Measurements from ENCODE around the gene TYW1B.
"Not testable (repeated sequence)": the region's sequence is repeated elsewhere in the genome, so short reads cannot be mapped to it uniquely, and the experiment has no call there.

TYW1B gene

DNA sequence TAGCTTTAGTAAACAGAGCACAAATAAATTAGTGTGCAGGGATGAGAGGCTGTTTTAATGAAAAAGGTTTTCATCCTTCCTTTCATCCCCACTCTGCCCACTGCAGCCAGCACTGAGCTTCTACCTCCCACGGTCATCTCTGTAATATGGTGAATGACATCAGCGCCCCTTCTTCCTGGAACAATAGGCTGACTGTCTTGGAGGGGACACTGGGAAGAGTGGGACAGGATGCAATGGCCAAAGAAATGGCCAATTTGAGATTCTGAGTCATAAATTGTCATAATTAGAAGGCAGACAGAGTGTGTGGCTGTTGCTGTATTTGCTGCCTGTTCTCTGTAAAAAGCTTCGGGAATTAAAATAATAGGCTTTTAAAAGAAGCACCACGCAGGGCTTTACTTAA is 289.1 kb downstream of the TYW1B start:
- no peaks in the 10 kb centered on the region for H3K4me1 ChIP-seq (ENCODE audit: control insufficient read depth, insufficient read depth, low read length)
- no peaks in the 10 kb centered on the region for H3K36me3 ChIP-seq (ENCODE audit: control insufficient read depth, insufficient read depth, low read length, severe bottlenecking)
- no peaks in the 10 kb centered on the region for H3K27me3 ChIP-seq (replicated peaks; ENCODE audit: control insufficient read depth, insufficient read depth, low read length)
- H3K9me3 ChIP-seq (ENCODE audit: control insufficient read depth, low read length), result no peaks in the 10 kb centered on the region
- no peak overlapping the region for H3K4me3 ChIP-seq (ENCODE audit: low read length)
- H3K9ac ChIP-seq (ENCODE audit: low read length), result no peak overlapping the region
- no peak for DNase-seq (ENCODE audit: low read depth)

DNA sequence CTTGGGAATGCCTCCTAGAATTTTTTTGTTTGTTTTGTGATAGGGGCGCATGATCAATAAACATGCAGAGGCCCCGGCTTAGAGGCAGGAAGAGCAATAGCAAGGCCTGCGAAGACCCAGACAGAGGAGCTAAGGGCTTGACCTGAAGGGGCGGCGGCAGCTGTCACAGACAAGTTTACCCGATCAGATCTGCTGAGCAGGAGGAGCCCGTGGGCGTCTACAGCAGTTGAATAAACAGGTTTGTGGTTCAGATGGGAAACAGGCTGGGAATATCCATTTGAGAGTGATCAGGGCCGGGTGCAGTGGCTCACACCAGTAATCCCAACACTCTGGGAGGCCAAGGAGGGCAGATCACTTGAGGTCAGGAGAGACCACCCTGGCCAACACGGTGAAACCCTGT is 289.9 kb downstream of the TYW1B start:
- Histone ChIP-seq H3K4me3 (ENCODE audit: low read length) (no peak overlapping the region), H3K9ac (ENCODE audit: low read length) (no peak overlapping the region), H3K4me1 (ENCODE audit: control insufficient read depth, insufficient read depth, low read length) (no peaks in the 10 kb centered on the region), H3K27me3 (replicated peaks; ENCODE audit: control insufficient read depth, insufficient read depth, low read length) (no peaks in the 10 kb centered on the region), H3K9me3 (ENCODE audit: control insufficient read depth, low read length) (no peaks in the 10 kb centered on the region), H3K36me3 (ENCODE audit: control insufficient read depth, insufficient read depth, low read length, severe bottlenecking) (no peaks in the 10 kb centered on the region)
- no peak for DNase-seq (ENCODE audit: low read depth)

DNA sequence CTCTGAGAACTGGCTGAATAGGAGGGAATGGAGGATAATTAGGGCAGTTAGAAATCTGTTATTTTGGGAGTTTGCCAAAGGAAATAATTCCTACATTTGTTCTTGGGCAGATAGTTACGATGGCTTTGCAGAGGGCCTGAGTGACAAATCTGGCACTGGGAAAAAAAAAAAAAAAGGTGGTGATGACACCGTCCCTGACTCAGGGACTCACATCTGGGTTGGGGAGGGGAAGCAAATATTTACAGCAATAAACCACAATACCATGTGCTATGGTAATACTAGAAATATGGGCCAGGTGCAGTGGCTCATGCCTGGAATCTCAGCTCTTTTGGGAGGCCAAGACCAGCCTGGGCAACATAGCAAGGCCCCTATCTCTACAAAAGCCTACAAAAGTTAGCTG is 292.0 kb downstream of the TYW1B start:
- not testable (repeated sequence) for H3K4me1 ChIP-seq (ENCODE audit: control insufficient read depth, insufficient read depth, low read length); DNase-seq (ENCODE audit: low read depth); H3K36me3 ChIP-seq (ENCODE audit: control insufficient read depth, insufficient read depth, low read length, severe bottlenecking); H3K4me3 ChIP-seq (ENCODE audit: low read length); H3K27me3 ChIP-seq (replicated peaks; ENCODE audit: control insufficient read depth, insufficient read depth, low read length); H3K9ac ChIP-seq (ENCODE audit: low read length); H3K9me3 ChIP-seq (ENCODE audit: control insufficient read depth, low read length)

DNA sequence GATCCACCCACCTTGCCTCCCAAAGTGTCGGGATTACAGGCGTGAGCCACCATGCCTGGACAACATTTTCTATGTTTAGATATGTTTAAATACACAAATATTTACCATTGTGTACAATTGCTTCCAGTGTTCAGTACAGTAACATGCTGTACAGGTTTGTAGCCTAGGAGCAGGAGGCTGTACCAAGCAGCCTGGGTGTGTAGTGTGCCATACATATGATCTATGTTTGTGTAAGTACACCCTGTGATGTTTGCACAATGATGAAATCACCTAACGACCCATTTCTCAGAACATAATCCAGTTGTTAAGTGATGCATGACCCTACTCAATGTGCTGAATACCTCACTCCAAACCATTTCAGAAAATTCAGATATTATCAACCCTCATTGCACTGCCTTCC is 297.0 kb downstream of the TYW1B start:
- DNase-seq (ENCODE audit: low read depth); H3K27me3 ChIP-seq (replicated peaks; ENCODE audit: control insufficient read depth, insufficient read depth, low read length); H3K4me1 ChIP-seq (ENCODE audit: control insufficient read depth, insufficient read depth, low read length): not testable (repeated sequence)

More for the DNA sequence above, 297.0 kb downstream of the TYW1B start:
- not testable (repeated sequence) for H3K4me3 ChIP-seq (ENCODE audit: low read length); H3K36me3 ChIP-seq (ENCODE audit: control insufficient read depth, insufficient read depth, low read length, severe bottlenecking); H3K9ac ChIP-seq (ENCODE audit: low read length); H3K9me3 ChIP-seq (ENCODE audit: control insufficient read depth, low read length)

Data from adipocyte (in vitro differentiated cells).